Panc1 (cell line): ENCODE measurements around the gene OSBPL10.

Experiments
- POLR2AphosphoS5 ChIP-seq: IDR thresholded peaks from 2 replicates; pipeline ENCODE4 v1.6.1; 2012; ENCODE audit warnings: mild to moderate bottlenecking, low read depth, low read length, moderate library complexity
- SIN3A ChIP-seq: IDR thresholded peaks from 2 replicates; pipeline ENCODE4 v1.6.1; 2012; ENCODE audit warnings: low read depth, mild to moderate bottlenecking, low read length, moderate library complexity, borderline replicate concordance; ENCODE audit not compliant: insufficient read depth
- TF ChIP-seq, protein P1 (sequence below): fragments of 450-650 bp; IDR thresholded peaks from 2 replicates; pipeline ENCODE4 v1.5.1; 2017; ENCODE audit warnings: mild to moderate bottlenecking
- TF ChIP-seq, protein P2 (sequence below), 2 experiments: IDR thresholded peaks; 2 replicates each; pipeline ENCODE4 v1.6.1; 2011 to 2012; ENCODE audit warnings: low read depth in 2 of 2, control low read depth in 1 of 2, low read length in 1 of 2, mild to moderate bottlenecking in 1 of 2, moderate library complexity in 1 of 2; ENCODE audit not compliant: insufficient read depth in 1 of 2

DNA sequence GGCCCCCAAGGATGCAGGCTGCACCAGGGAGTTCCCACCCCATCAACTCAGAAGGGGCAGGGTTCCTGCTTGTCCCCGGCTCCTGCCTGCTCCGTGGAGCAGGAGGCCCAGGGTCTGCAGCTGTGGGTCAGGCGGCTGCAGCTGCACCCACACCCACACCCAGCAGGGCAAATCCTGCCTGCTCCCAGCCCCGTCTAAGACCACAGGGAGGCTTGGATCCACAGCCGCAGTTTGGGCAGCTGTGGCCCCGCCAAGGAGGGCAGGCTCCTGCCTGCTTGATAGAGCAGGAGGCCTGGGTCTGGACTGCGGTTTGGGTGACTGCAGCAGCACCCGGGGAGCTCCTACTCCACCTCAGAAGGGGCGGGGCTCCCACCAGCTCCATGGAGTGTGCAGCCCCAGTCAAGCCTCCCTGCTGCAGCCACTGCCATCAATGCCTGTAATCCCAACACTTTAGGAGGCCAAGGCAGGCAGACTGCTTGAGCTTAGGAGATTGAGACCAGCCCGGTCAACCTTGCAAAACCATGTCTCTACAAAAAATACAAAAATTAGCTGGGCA lies 163.6 kb downstream of the OSBPL10 start:
- TF ChIP-seq, protein P1, sequence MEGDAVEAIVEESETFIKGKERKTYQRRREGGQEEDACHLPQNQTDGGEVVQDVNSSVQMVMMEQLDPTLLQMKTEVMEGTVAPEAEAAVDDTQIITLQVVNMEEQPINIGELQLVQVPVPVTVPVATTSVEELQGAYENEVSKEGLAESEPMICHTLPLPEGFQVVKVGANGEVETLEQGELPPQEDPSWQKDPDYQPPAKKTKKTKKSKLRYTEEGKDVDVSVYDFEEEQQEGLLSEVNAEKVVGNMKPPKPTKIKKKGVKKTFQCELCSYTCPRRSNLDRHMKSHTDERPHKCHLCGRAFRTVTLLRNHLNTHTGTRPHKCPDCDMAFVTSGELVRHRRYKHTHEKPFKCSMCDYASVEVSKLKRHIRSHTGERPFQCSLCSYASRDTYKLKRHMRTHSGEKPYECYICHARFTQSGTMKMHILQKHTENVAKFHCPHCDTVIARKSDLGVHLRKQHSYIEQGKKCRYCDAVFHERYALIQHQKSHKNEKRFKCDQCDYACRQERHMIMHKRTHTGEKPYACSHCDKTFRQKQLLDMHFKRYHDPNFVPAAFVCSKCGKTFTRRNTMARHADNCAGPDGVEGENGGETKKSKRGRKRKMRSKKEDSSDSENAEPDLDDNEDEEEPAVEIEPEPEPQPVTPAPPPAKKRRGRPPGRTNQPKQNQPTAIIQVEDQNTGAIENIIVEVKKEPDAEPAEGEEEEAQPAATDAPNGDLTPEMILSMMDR, result no peak
- TF ChIP-seq, protein P2, sequence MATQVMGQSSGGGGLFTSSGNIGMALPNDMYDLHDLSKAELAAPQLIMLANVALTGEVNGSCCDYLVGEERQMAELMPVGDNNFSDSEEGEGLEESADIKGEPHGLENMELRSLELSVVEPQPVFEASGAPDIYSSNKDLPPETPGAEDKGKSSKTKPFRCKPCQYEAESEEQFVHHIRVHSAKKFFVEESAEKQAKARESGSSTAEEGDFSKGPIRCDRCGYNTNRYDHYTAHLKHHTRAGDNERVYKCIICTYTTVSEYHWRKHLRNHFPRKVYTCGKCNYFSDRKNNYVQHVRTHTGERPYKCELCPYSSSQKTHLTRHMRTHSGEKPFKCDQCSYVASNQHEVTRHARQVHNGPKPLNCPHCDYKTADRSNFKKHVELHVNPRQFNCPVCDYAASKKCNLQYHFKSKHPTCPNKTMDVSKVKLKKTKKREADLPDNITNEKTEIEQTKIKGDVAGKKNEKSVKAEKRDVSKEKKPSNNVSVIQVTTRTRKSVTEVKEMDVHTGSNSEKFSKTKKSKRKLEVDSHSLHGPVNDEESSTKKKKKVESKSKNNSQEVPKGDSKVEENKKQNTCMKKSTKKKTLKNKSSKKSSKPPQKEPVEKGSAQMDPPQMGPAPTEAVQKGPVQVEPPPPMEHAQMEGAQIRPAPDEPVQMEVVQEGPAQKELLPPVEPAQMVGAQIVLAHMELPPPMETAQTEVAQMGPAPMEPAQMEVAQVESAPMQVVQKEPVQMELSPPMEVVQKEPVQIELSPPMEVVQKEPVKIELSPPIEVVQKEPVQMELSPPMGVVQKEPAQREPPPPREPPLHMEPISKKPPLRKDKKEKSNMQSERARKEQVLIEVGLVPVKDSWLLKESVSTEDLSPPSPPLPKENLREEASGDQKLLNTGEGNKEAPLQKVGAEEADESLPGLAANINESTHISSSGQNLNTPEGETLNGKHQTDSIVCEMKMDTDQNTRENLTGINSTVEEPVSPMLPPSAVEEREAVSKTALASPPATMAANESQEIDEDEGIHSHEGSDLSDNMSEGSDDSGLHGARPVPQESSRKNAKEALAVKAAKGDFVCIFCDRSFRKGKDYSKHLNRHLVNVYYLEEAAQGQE (IDR thresholded peaks at IDR 0.05; ENCODE audit: insufficient read depth in 1 of 2, low read depth in 2 of 2, low read length in 1 of 2), result no peak
- no peak for TF ChIP-seq POLR2AphosphoS5
- no peak for TF ChIP-seq SIN3A
